HCEC 1CT (cell line): ENCODE measurements around the gene ERC2.

ENCODE experiments used
- DNase-seq: peaks from one replicate; pipeline ENCODE4 v3.0.0-alpha.2; 2017

The ERC2 gene

GRCh38 chr3:55903680-55904079 lies 564.6 kb downstream of the ERC2 start:
- no peak for DNase-seq

GRCh38 chr3:55902221-55902900 lies 565.9 kb downstream of the ERC2 start:
- DNase-seq: no peak

- DNase-seq: no peak
Observed at GRCh38 chr3:55899887-55900286, 568.4 kb downstream of the ERC2 start.

GRCh38 chr3:55897573-55898224 lies 570.6 kb downstream of the ERC2 start:
- DNase-seq: peak; percentile 28

GRCh38 chr3:55895897-55896566 lies 572.2 kb downstream of the ERC2 start:
- DNase-seq: no peak

GRCh38 chr3:55894605-55895004 lies 573.7 kb downstream of the ERC2 start:
- no peak for DNase-seq

GRCh38 chr3:55893045-55893664 lies 575.1 kb downstream of the ERC2 start:
- DNase-seq: peak; percentile 74

- DNase-seq: no peak
Observed at GRCh38 chr3:55891106-55891505, 577.2 kb downstream of the ERC2 start.

GRCh38 chr3:55888282-55888885 lies 579.9 kb downstream of the ERC2 start:
- DNase-seq: no peak

- DNase-seq: peak; percentile 90
Observed at GRCh38 chr3:55885721-55886120, 582.5 kb downstream of the ERC2 start.

- DNase-seq: peak; percentile 67
Observed at GRCh38 chr3:55884491-55885285, 583.6 kb downstream of the ERC2 start.

- DNase-seq: peak; percentile 37
Observed at GRCh38 chr3:55884066-55884465, 584.2 kb downstream of the ERC2 start.

GRCh38 chr3:55882006-55882405 lies 586.3 kb downstream of the ERC2 start:
- no peak for DNase-seq

GRCh38 chr3:55880357-55880756 lies 587.9 kb downstream of the ERC2 start:
- DNase-seq: no peak

GRCh38 chr3:55879901-55880331 lies 588.4 kb downstream of the ERC2 start:
- peak; percentile 34 for DNase-seq

GRCh38 chr3:55877703-55878102 lies 590.6 kb downstream of the ERC2 start:
- no peak for DNase-seq

- DNase-seq: no peak
Observed at GRCh38 chr3:55876560-55876959, 591.7 kb downstream of the ERC2 start.

- DNase-seq: no peak
Observed at GRCh38 chr3:55875113-55875512, 593.2 kb downstream of the ERC2 start.

- DNase-seq: peak; percentile 50
Observed at GRCh38 chr3:55873523-55874254, 594.6 kb downstream of the ERC2 start.

- DNase-seq: no peak
Observed at GRCh38 chr3:55870594-55870993, 597.7 kb downstream of the ERC2 start.

GRCh38 chr3:55868347-55868746 lies 599.9 kb downstream of the ERC2 start:
- no peak for DNase-seq

- DNase-seq: no peak
Observed at GRCh38 chr3:55863028-55863427, 605.2 kb downstream of the ERC2 start.
